WTC11 (cell line): ENCODE results near the gene ZNF710.

ENCODE experiments used
- CTCF ChIP-seq: fragments of 200-600 bp; IDR thresholded peaks from 2 replicates; pipeline ENCODE4 v1.8.0; 2022; ENCODE audit warnings: antibody characterized with exemption
- ETV6 ChIP-seq: sonication (generic); formaldehyde crosslinking; IDR thresholded peaks from 2 replicates; pipeline ENCODE4 v1.8.1; 2022; ENCODE audit warnings: mild to moderate bottlenecking, missing genetic modification reagents
- FOXK1 ChIP-seq: sonication (generic); formaldehyde crosslinking; IDR thresholded peaks from 2 replicates; pipeline ENCODE4 v1.8.0; 2022; ENCODE audit warnings: mild to moderate bottlenecking, moderate library complexity, missing genetic modification reagents
- HMGA2 ChIP-seq: fragments of 250-450 bp; sonication (Bioruptor Pico); IDR thresholded peaks from 2 replicates; pipeline ENCODE4 v1.4.0; 2021; ENCODE audit warnings: mild to moderate bottlenecking, moderate library complexity
- MAX ChIP-seq: sonication (generic); formaldehyde crosslinking; IDR thresholded peaks from 2 replicates; pipeline ENCODE4 v1.8.0; 2022; ENCODE audit warnings: mild to moderate bottlenecking, missing genetic modification reagents
- PREB ChIP-seq: sonication (generic); formaldehyde crosslinking; IDR thresholded peaks from 2 replicates; pipeline ENCODE4 v1.8.1; 2022; ENCODE audit warnings: mild to moderate bottlenecking, missing genetic modification reagents, moderate library complexity, borderline replicate concordance
- RELA ChIP-seq: sonication (generic); formaldehyde crosslinking; IDR thresholded peaks from 2 replicates; pipeline ENCODE4 v1.8.1; 2022; ENCODE audit warnings: missing genetic modification reagents, mild to moderate bottlenecking, borderline replicate concordance
- SP1 ChIP-seq: sonication (generic); formaldehyde crosslinking; conservative IDR thresholded peaks from 2 replicates; pipeline ENCODE4 v1.8.1; 2022; ENCODE audit warnings: missing genetic modification reagents
- ZNF512 ChIP-seq: sonication (generic); formaldehyde crosslinking; IDR thresholded peaks from 2 replicates; pipeline ENCODE4 v1.8.1; 2022; ENCODE audit warnings: missing genetic modification reagents, borderline replicate concordance

- TF ChIP-seq CTCF, result no peak
- TF ChIP-seq ZNF512 (CRISPR knock-in tag), result no peak
- TF ChIP-seq FOXK1 (CRISPR knock-in tag), result no peak
- TF ChIP-seq RELA, result no peak
- no peak for TF ChIP-seq PREB
- TF ChIP-seq HMGA2 (CRISPR knock-in tag), result no peak
- no peak for TF ChIP-seq MAX (CRISPR knock-in tag)
- TF ChIP-seq ETV6 (CRISPR knock-in tag), result no peak
- TF ChIP-seq SP1, result no peak
These were observed 103.4 kb downstream of the ZNF710 start for GRCh38 chr15:90104551-90104950.
